K562 (cell line): ENCODE measurements around the gene RPL27A. TPM values are rescaled to one million over a fixed set of nuclear protein-coding genes. Genes with fewer than 3 reads are reported as not detected.
A peak's percentile ranks its signal among the peaks of the same experiment; 100 is the strongest.

Source experiments
- ATAC-seq: fragments of 200-7000 bp; cut with Tn5 transposase; 3 replicates; pipeline ENCODE4 v1.9.1; 2020; ENCODE audit warnings: moderate library complexity
- BruUV-seq: library from RNA; stranded (reverse); fragments of 400-500 nt; replicated peaks from 2 replicates; lab custom pipeline; 2021; lab: Mats Ljungman, UMichigan
- CTCF ChIA-PET: fragments of 300-600 bp; formaldehyde crosslinking; extraction: SDS; loops from one replicate; lab custom pipeline; 2021; ENCODE audit warnings: low intra/inter-chr PET ratio; lab: Yijun Ruan, JAX
- POLR2A ChIA-PET: fragments of 300-600, 350-650 bp; sonication (Branson Sonifier 250); formaldehyde crosslinking; extraction: SDS; loops from one replicate; lab custom pipeline; 2021; ENCODE audit warnings: antibody characterized with exemption, inconsistent platforms; lab: Yijun Ruan, JAX
- DNase-seq, 4 experiments: peaks; one replicate each; pipeline versions ENCODE4 v3.0.0 to v3.0.0-alpha.2; 2011 to 2018; ENCODE audit warnings: low spot score in 3 of 4, mixed read lengths in 3 of 4; ENCODE audit errors: extremely low read depth in 1 of 4
- FAIRE-seq: peaks from 2 replicates; lab custom pipeline; 2011; peaks lifted over from hg19 to GRCh38; lab: Jason Lieb, UNC
- H2AFZ ChIP-seq: 2 replicates; pipeline ENCODE4 v1.6.0; 2011; ENCODE audit warnings: low read depth, low read length, control low read depth, inconsistent platforms
- H3K27ac ChIP-seq: fragments of 200-600 bp; 3 replicates; pipeline ENCODE4 v1.8.0; 2011; ENCODE audit warnings: low read depth, mild to moderate bottlenecking, control low read depth, inconsistent platforms, low read length, moderate library complexity, mixed read lengths; ENCODE audit errors: extremely low read depth
- H3K27me3 ChIP-seq, 2 experiments: fragments of 300-600 bp in 1 of 2; 2 replicates in 1 of 2; 3 replicates in 1 of 2; pipeline versions ENCODE4 v1.6.0 to v1.8.0; 2011; ENCODE audit warnings: inconsistent platforms in 2 of 2, low read length in 2 of 2, mild to moderate bottlenecking in 1 of 2, mixed read lengths in 1 of 2, moderate library complexity in 1 of 2; ENCODE audit not compliant: control insufficient read depth in 2 of 2, insufficient read depth in 2 of 2
- H3K36me3 ChIP-seq: fragments of 300-600 bp; 3 replicates; pipeline ENCODE4 v1.8.0; 2011; ENCODE audit warnings: mild to moderate bottlenecking, low read length, inconsistent platforms; ENCODE audit not compliant: control insufficient read depth, insufficient read depth
- H3K4me1 ChIP-seq, 2 experiments: fragments of 200-600 bp in 1 of 2; replicated peaks in 1 of 2; 2 replicates in 1 of 2; 3 replicates in 1 of 2; pipeline versions ENCODE4 v1.5.1 to v1.8.0; 2011; ENCODE audit warnings: inconsistent platforms in 2 of 2, low read length in 2 of 2, mild to moderate bottlenecking in 1 of 2, mixed read lengths in 1 of 2, moderate library complexity in 1 of 2; ENCODE audit not compliant: control insufficient read depth in 2 of 2, insufficient read depth in 2 of 2
- H3K4me2 ChIP-seq: 2 replicates; pipeline ENCODE4 v1.6.1; 2011; ENCODE audit warnings: low read length, control low read depth, inconsistent platforms, mixed read lengths; ENCODE audit not compliant: insufficient read depth
- H3K4me3 ChIP-seq: fragments of 200-600 bp; sonication (generic), shearing (Covaris generic); 2 replicates; pipeline ENCODE4 v1.5.1; 2016; ENCODE audit warnings: control low read depth, inconsistent platforms
- H3K79me2 ChIP-seq: fragments of 200-600 bp; 3 replicates; pipeline ENCODE4 v1.8.0; 2011; ENCODE audit warnings: low read length, inconsistent platforms; ENCODE audit not compliant: control insufficient read depth, insufficient read depth
- H3K9ac ChIP-seq, 2 experiments: 2 replicates each; pipeline versions ENCODE4 v1.6.0 to v1.6.1; 2011; ENCODE audit warnings: low read depth in 2 of 2, low read length in 2 of 2, control low read depth in 1 of 2, inconsistent platforms in 1 of 2, mild to moderate bottlenecking in 1 of 2, mixed read lengths in 1 of 2; ENCODE audit not compliant: insufficient read depth in 1 of 2
- H3K9me1 ChIP-seq: one replicate; pipeline ENCODE4 v1.6.0; 2011; ENCODE audit warnings: inconsistent platforms, mild to moderate bottlenecking, low read length, moderate library complexity; ENCODE audit not compliant: control insufficient read depth, insufficient read depth
- H3K9me3 ChIP-seq: replicated peaks from 2 replicates; pipeline ENCODE4 v1.5.1; 2011; ENCODE audit warnings: low read depth, low read length, inconsistent platforms; ENCODE audit not compliant: control insufficient read depth, insufficient read depth
- H4K20me1 ChIP-seq: replicated peaks from 2 replicates; pipeline ENCODE4 v1.6.1; 2011; ENCODE audit warnings: low read length, inconsistent platforms, mixed read lengths; ENCODE audit not compliant: control insufficient read depth, insufficient read depth
- GATAD2A ChIP-seq: fragments of 450-650 bp; IDR thresholded peaks from 2 replicates; pipeline ENCODE4 v1.6.1; 2017
- HCFC1 ChIP-seq: IDR thresholded peaks from 2 replicates; pipeline ENCODE4 v1.6.1; 2012; ENCODE audit warnings: low read depth, low read length, improper control_type of control experiment
- KDM2B ChIP-seq: fragments of 250-450 bp; sonication (Bioruptor Pico); IDR thresholded peaks from 2 replicates; pipeline ENCODE4 v1.8.0; 2021; ENCODE audit warnings: mild to moderate bottlenecking, moderate library complexity
- MCM2 ChIP-seq: fragments of 450-650 bp; IDR thresholded peaks from 2 replicates; pipeline ENCODE4 v1.6.1; 2017; ENCODE audit warnings: low read depth, mild to moderate bottlenecking
- RBM17 ChIP-seq: fragments of 200-400 bp; formaldehyde crosslinking; IDR thresholded peaks from 2 replicates; pipeline ENCODE4 v1.6.1; 2017; ENCODE audit warnings: low read depth, mild to moderate bottlenecking, low read length, borderline replicate concordance
- SREBF1 ChIP-seq: fragments of 150-350 bp; IDR thresholded peaks from 2 replicates; pipeline ENCODE4 v1.6.1; 2014; ENCODE audit warnings: antibody characterized with exemption, low read depth, low read length, borderline replicate concordance
- TCFL5 ChIP-seq: fragments of 250-450 bp; sonication (Bioruptor Pico); conservative IDR thresholded peaks from 2 replicates; pipeline ENCODE4 v1.6.1; 2021; ENCODE audit warnings: mild to moderate bottlenecking, moderate library complexity, matching md5 sums
- ZBTB8A ChIP-seq: fragments of 450-650 bp; IDR thresholded peaks from 2 replicates; pipeline ENCODE4 v1.6.1; 2018; ENCODE audit warnings: mild to moderate bottlenecking, moderate library complexity; ENCODE audit not compliant: partially characterized antibody
- ZKSCAN1 ChIP-seq: fragments of 150-350 bp; IDR thresholded peaks from 2 replicates; pipeline ENCODE4 v1.6.1; 2016; ENCODE audit warnings: low read depth, low read length
- ZNF696 ChIP-seq: fragments of 250-450 bp; sonication (Bioruptor Pico); conservative IDR thresholded peaks from 2 replicates; pipeline ENCODE4 v1.4.0; 2020; ENCODE audit warnings: mild to moderate bottlenecking, moderate library complexity
- WGBS: fragments of 100-300 bp; shearing (Covaris generic); methylation state at CpG from one replicate; pipeline ENCODE4 v1.1.6; 2016; ENCODE audit warnings: low coverage, mixed read lengths; ENCODE audit not compliant: insufficient coverage; ENCODE audit errors: missing lambda C conversion rate; 5-methylcytosine and 5-hydroxymethylcytosine counted together
- in situ Hi-C: fragments of 300-500 bp; cut with MboI; formaldehyde crosslinking; loops from 4 replicates; pipeline ENCODE4 v1.15.0; 2018; ENCODE audit warnings: inconsistent platforms, mixed read lengths
- intact Hi-C: fragments of 100-400 bp; cut with micrococcal nuclease; formaldehyde crosslinking; loops from 2 replicates; pipeline ENCODE4 v1.14.2; 2022
- polyA plus RNA-seq, 8 experiments: library from polyadenylated mRNA; depleted of rRNA in 4 of 8; stranded (reverse) in 5 of 8; unstranded in 3 of 8; fragments of >200 nt; fragmentation: Nextera tagmentation in 2 of 8; fragmentation: Illumina TruSeq in 1 of 8; extraction: Ambion mirVana in 2 of 8; extraction: Trizol in 1 of 8; gene quantifications; 2 replicates each; pipeline versions ENCODE4 v1.2.1 to v1.2.3, GENCODE V29; 2011 to 2014; ENCODE audit warnings: inconsistent platforms in 1 of 8, missing spikeins in 1 of 8
- total RNA-seq, 7 experiments: library from RNA; depleted of rRNA in 6 of 7; stranded (reverse); fragments of >200 nt in 6 of 7; fragmentation: Illumina TruSeq in 2 of 7; extraction: Trizol in 2 of 7; gene quantifications; 2 replicates each; pipeline versions ENCODE4 v1.2.1 to v1.2.3, GENCODE V29; 2011 to 2021; ENCODE audit warnings: low replicate concordance in 1 of 7
- TF ChIP-seq, protein P1 (sequence below): fragments of 450-650 bp; IDR thresholded peaks from 2 replicates; pipeline ENCODE4 v1.7.0; 2016; ENCODE audit warnings: borderline replicate concordance

Gene RPL27A
- total and polyA plus RNA-seq, 9 of the 15 experiments (the other 6 are each of a cell fraction or from before 2014, with no cell fraction given) = 790 to 4,241 (median 2,267) TPM

DNA sequence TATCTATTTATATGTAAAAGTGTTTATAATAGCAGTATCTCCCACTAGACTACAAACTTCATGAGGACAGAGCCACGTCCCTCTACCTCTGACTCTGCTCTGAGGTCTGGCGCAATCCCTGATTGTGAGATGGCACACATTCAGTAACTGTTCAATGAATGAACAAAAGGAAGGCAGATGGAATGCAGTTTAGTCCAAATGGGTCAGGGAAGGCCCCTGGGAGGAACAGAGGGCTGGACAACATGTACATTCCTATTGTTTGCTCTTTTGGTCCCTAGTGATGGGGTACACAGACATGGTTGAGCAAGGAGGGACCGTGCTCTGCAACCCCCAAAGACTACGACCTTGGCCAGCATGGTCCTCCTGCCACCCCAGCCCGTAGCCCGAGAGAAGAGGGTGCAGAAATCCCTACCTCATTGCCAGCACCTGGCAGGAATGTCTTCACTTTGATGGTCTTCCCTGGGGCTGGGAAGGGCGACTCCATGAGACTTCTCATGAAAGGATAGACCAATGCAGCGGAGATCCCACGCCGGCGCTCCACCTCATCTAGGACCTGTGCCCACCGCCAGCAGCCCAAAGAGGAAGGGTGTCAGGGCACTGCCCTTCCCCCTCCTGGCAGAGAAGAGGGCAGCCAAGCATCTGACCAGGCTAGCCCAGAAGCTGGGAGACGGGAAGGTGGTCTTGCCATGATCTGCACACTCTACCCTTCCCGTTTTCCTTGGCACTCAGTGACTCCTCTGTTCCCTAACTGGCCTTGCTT is 24.3 kb downstream of the RPL27A start:
- no peak for FAIRE-seq
- Histone ChIP-seq H3K4me3 (no peak overlapping the region), H3K27me3 (peaks cover 21 to 53% of the 10 kb centered on the region in 2 experiments; a peak in 4 of 5 replicates), H4K20me1 (peaks cover 5% of the 10 kb centered on the region; the same call in 1 of the 2 replicates), H3K9me3 (no peaks in the 10 kb centered on the region), H3K9me1 (no peaks in the 10 kb centered on the region), H3K27ac (no peak overlapping the region), H3K79me2 (no peaks in the 10 kb centered on the region), H3K9ac (no peak overlapping the region), H2AFZ (no peak overlapping the region), H3K4me1 (peaks cover under 1 to 9% of the 10 kb centered on the region in 2 experiments; a peak in 3 of 5 replicates), H3K36me3 (no peaks in the 10 kb centered on the region), H3K4me2 (no peak overlapping the region)
- TF ChIP-seq HCFC1 (no peak), SREBF1 (no peak)
- ATAC-seq = no peak
- ChIA-PET POLR2A (interaction anchor here (0.9 kb wide), 1 partner anchor 19 kb away, joined by 3 read pairs; no protein-coding TSS in a partner anchor), CTCF (no interaction called here)
- DNase-seq = no peak
- WGBS = 3% methylated on average over 14 of the region's 14 CpGs
- BruUV-seq = no TSS peak
- in situ Hi-C loops (no loop called here), intact Hi-C loops (no loop called here)

DNA sequence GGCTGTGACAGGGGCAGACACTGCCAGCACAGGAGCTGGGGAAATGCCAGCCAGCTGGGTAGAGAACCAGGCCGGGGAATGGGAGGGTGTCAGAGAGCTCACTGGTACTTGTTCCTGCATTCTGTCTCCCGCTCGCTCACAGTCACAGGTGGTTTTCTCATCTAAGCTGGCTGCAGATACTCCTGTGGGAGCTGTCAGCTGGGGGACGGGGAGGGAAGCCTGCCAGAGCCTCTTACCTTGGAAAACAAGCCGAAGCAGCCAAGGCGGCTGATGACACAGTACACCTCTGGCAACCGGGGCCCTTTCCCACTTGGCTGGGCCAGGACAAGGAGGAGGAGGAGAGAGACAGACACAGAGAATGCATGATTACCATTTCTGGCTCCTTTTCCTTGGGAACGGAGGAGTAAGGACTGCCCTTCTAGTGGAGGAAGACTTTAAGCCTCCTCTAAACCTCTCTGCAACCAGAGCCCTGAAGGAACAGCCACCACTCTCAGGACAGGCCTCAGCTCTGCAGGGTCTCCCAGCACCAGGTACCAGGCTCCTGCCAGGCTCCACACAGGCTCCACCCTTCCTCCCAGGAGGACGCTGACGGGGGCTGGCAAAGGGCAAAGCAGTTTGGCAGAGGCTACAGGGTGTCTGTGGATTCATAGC is 25.1 kb downstream of the RPL27A start:
- ChIA-PET CTCF (no interaction called here), POLR2A (interaction anchor here (0.6 to 0.9 kb wide), 5 partner anchors 9 to 1064 kb away, joined by 3 read pairs; no protein-coding TSS in a partner anchor)
- 0 out of 4 replicates have a peak overlapping the region, but pooled peaks of 1 of the 2 experiments have one; percentile 14 for H3K9ac ChIP-seq
- H3K9me1 ChIP-seq = no peaks in the 10 kb centered on the region
- H4K20me1 ChIP-seq = peaks cover 5% of the 10 kb centered on the region; the same call in 1 of the 2 replicates
- no peak for DNase-seq
- intact Hi-C loops (no loop called here), in situ Hi-C loops (no loop called here)
- no peaks in the 10 kb centered on the region for H3K36me3 ChIP-seq
- peaks cover 29 to 62% of the 10 kb centered on the region in 2 experiments; a peak in 4 of 5 replicates for H3K27me3 ChIP-seq
- no peak for FAIRE-seq
- no peak overlapping the region for H2AFZ ChIP-seq
- no TSS peak for BruUV-seq
- no peak overlapping the region for H3K4me2 ChIP-seq
- no peaks in the 10 kb centered on the region for H3K9me3 ChIP-seq
- ATAC-seq = no peak
- H3K27ac ChIP-seq = no peak overlapping the region
- no peaks in the 10 kb centered on the region for H3K79me2 ChIP-seq
- H3K4me3 ChIP-seq = no peak overlapping the region
- WGBS = 4% methylated on average over 9 of the region's 10 CpGs
- H3K4me1 ChIP-seq = peaks cover 0 to under 1% of the 10 kb centered on the region in 2 experiments; a peak in 2 of 5 replicates
- TF ChIP-seq GATAD2A (no peak), ZBTB8A (no peak), KDM2B (no peak), TCFL5 (no peak), ZKSCAN1 (no peak), ZNF696 (CRISPR knock-in tag) (no peak), RBM17 (no peak), MCM2 (no peak)
- TF ChIP-seq, protein P1, sequence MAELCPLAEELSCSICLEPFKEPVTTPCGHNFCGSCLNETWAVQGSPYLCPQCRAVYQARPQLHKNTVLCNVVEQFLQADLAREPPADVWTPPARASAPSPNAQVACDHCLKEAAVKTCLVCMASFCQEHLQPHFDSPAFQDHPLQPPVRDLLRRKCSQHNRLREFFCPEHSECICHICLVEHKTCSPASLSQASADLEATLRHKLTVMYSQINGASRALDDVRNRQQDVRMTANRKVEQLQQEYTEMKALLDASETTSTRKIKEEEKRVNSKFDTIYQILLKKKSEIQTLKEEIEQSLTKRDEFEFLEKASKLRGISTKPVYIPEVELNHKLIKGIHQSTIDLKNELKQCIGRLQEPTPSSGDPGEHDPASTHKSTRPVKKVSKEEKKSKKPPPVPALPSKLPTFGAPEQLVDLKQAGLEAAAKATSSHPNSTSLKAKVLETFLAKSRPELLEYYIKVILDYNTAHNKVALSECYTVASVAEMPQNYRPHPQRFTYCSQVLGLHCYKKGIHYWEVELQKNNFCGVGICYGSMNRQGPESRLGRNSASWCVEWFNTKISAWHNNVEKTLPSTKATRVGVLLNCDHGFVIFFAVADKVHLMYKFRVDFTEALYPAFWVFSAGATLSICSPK = no peak
